PC-9 (cell line): ENCODE results near the gene TMEM108.

Source experiments
- EZH2 ChIP-seq: fragments of 200-600 bp; sonication (generic); IDR thresholded peaks from 2 replicates; pipeline ENCODE4 v1.8.0; 2017; ENCODE audit warnings: antibody characterized with exemption, low read depth
- TF ChIP-seq, protein P1 (sequence below): fragments of 200-600 bp; sonication (generic); conservative IDR thresholded peaks from 2 replicates; pipeline ENCODE4 v1.6.1; 2017; ENCODE audit warnings: mixed run types, antibody characterized with exemption, mild to moderate bottlenecking, moderate library complexity

DNA sequence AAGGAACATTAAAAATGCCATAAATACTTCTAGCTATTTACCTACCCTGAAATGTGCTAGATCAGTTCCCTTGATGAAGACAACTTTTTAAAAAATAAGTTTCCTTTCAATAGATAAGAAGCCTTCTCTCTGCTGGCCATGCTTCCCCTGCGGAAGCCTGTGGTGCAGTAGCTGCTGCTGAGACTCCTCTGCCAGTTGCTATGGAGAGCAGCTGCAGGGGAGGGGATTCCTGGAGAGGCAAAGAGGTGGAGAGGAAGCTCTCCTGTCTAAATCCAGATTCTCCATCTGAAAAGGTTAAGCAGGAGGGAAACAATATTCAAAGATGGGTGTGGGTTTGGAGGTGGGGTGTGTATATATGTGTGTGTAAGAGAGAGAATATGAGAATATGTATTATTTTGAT lies 291.9 kb downstream of the TMEM108 start:
- TF ChIP-seq, protein P1, sequence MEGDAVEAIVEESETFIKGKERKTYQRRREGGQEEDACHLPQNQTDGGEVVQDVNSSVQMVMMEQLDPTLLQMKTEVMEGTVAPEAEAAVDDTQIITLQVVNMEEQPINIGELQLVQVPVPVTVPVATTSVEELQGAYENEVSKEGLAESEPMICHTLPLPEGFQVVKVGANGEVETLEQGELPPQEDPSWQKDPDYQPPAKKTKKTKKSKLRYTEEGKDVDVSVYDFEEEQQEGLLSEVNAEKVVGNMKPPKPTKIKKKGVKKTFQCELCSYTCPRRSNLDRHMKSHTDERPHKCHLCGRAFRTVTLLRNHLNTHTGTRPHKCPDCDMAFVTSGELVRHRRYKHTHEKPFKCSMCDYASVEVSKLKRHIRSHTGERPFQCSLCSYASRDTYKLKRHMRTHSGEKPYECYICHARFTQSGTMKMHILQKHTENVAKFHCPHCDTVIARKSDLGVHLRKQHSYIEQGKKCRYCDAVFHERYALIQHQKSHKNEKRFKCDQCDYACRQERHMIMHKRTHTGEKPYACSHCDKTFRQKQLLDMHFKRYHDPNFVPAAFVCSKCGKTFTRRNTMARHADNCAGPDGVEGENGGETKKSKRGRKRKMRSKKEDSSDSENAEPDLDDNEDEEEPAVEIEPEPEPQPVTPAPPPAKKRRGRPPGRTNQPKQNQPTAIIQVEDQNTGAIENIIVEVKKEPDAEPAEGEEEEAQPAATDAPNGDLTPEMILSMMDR = no peak
- TF ChIP-seq EZH2 = no peak
